K562 treated with DMSO at 1 percent for 48 hours (cell line): ENCODE data around the gene MRPL55. TPM values are rescaled to one million over a fixed set of nuclear protein-coding genes. Genes with fewer than 3 reads are reported as not detected.

Experiments
- total RNA-seq: library from RNA; unstranded; fragments of 300-600 nt; gene quantifications from 2 replicates; pipeline ENCODE4 v1.2.3, GENCODE V29; 2022; ENCODE audit warnings: low replicate concordance; ENCODE audit errors: extremely low read depth

Gene MRPL55
- total RNA-seq = not detected in 2 replicates

GRCh38 chr1:228109073-228109961 lies at the start of gene MRPL55:
TSS of gene MRPL55 (minus strand) at chr1:228109299. CDS start at chr1:228108260, 1,039 bp downstream.

GRCh38 chr1:228149406-228150119 lies 40.5 kb upstream of the MRPL55 start, which contains the start of gene GJC2:
TSS of gene GJC2 (plus strand) at chr1:228149930. CDS start at chr1:228157759, 7,829 bp downstream.

GRCh38 chr1:228139931-228140723 lies 31.0 kb upstream of the MRPL55 start, which contains the start of gene GUK1:
TSS of gene GUK1 (plus strand) at chr1:228140279. CDS start at chr1:228140303, 24 bp downstream.

GRCh38 chr1:228102791-228103620 lies 6.1 kb downstream of the MRPL55 start, which contains the start of gene C1orf35:
TSS of gene C1orf35 (minus strand) at chr1:228103325. CDS start at chr1:228103227, 98 bp downstream.

GRCh38 chr1:228082214-228082917 lies 26.7 kb downstream of the MRPL55 start, which contains the start of gene ARF1:
TSS of gene ARF1 (plus strand) at chr1:228082708. CDS start at chr1:228097115, 14,407 bp downstream.

Other genes with a start within 250 kb of the MRPL55 start
- not detected in 2 replicates for gene WNT9A, start 161.4 kb downstream of the MRPL55 start, total RNA-seq
- not detected in 2 replicates for gene WNT3A, start 102.3 kb downstream of the MRPL55 start, total RNA-seq
- 215 and 553 TPM in 2 replicates for gene ARF1, start 26.6 kb downstream of the MRPL55 start, total RNA-seq
- gene C1orf35, start 6.0 kb downstream of the MRPL55 start, total RNA-seq = not detected in 2 replicates
- not detected in 2 replicates for gene GUK1, start 31.0 kb upstream of the MRPL55 start, total RNA-seq
- not detected in 2 replicates for gene GJC2, start 40.6 kb upstream of the MRPL55 start, total RNA-seq
- gene IBA57, start 56.5 kb upstream of the MRPL55 start, total RNA-seq = not detected in 2 replicates
- not detected in 2 replicates for gene OBSCN, start 98.7 kb upstream of the MRPL55 start, total RNA-seq